Body of pancreas (tissue), 4 donors: ENCODE data around the gene MYB.

Experiments used
- CTCF ChIP-seq, 7 experiments: fragments of 450-650 bp in 4 of 7; fragments of 200-600 bp in 3 of 7; sonication (generic) in 3 of 7; IDR thresholded peaks; one replicate each; pipeline ENCODE4 v1.5.1; 2016 to 2019; ENCODE audit warnings: antibody characterized with exemption in 7 of 7
- POLR2A ChIP-seq, 3 donors: fragments of 450-650 bp; IDR thresholded peaks; one replicate each; pipeline ENCODE4 v1.6.1; 2016; ENCODE audit warnings: antibody characterized with exemption in 3 of 3, mild to moderate bottlenecking in 2 of 3

GRCh38 chr6:135162678-135163439 lies 18.2 kb upstream of the MYB start:
- TF ChIP-seq CTCF (IDR thresholded peaks at IDR 0.05) = peak in 6 of 7 experiments; percentile 26 to 73 (median 41)
- TF ChIP-seq POLR2A (IDR thresholded peaks at IDR 0.05) = no peak
